ENCODE results near the gene ZDHHC14.

ZDHHC14 gene

DNA sequence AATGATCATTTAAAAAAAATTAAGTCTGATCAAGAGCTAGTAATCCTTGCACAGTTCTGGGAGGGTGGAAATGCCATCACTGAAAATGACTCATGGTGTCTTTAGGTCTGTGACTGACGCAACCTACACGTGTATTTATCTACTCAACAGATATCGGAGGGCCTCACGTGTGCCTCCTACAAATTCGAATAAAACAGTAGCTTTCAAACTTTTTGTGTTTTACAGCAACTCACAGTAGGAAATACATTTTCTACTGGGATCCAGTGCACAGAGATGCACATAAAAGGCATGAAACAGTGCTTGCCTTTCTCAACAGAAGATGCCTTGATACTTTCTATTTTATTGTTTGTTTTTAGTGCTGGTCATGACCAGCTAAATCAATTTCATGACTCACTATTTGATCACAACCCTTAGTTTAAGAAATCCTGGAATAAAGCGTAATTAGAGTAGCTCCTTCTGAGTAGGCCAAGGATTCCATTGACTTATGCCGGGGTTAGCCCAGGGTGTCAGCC lies 232.1 kb downstream of the ZDHHC14 start:
- TF ChIP-seq, protein P1, sequence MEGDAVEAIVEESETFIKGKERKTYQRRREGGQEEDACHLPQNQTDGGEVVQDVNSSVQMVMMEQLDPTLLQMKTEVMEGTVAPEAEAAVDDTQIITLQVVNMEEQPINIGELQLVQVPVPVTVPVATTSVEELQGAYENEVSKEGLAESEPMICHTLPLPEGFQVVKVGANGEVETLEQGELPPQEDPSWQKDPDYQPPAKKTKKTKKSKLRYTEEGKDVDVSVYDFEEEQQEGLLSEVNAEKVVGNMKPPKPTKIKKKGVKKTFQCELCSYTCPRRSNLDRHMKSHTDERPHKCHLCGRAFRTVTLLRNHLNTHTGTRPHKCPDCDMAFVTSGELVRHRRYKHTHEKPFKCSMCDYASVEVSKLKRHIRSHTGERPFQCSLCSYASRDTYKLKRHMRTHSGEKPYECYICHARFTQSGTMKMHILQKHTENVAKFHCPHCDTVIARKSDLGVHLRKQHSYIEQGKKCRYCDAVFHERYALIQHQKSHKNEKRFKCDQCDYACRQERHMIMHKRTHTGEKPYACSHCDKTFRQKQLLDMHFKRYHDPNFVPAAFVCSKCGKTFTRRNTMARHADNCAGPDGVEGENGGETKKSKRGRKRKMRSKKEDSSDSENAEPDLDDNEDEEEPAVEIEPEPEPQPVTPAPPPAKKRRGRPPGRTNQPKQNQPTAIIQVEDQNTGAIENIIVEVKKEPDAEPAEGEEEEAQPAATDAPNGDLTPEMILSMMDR (IDR thresholded peaks at IDR 0.05; ENCODE audit: low read depth, low read length) = no peak
- H3K4me3 ChIP-seq (ENCODE audit: low read depth, low read length) = peak overlapping the region; percentile 52

DNA sequence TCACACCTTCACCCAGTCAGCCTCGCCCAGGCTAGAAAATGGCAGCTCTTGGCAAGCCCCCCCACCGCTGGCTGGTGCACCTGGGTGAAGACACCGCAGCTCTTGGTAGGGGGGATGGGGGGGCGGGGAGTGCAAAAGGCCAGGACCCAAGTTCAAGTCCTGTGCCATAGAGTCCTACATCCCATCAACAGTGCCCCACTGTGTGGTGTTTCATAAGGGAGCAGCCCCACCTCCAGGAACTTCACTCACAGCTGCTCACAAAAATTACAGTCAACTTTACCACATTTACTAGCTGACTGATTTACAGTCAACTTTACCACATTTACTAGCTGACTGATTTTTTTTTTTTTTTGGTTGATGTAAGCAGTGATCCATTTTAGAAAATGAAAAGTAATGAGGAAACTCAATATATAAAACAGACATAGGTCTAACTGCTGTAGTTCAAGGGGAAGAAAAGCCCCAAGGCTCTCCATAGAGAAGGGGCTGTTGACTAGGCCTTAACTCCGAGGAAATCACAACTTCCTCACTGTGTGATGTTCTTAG lies 233.1 kb downstream of the ZDHHC14 start:
- TF ChIP-seq, protein P1 (IDR thresholded peaks at IDR 0.05; ENCODE audit: low read depth, low read length) = no peak
- no peak overlapping the region for H3K4me3 ChIP-seq (ENCODE audit: low read depth, low read length)

DNA sequence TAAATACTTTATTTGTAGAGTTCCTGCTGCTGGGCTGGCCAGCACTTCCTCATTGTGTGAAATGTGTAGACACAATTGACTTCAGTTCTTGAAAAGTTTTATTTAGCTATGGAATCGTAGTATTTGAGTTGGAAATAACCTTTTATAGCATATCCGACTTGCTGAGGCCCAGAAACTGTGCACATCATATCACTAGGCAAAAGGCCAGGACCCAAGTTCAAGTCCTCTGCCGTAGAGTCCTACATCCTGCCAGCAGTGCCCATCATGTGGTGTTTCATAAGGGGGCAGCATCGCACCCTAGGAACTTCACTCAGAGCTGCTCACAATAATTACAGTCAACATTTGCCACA lies 234.4 kb downstream of the ZDHHC14 start:
- no peak overlapping the region for H3K4me3 ChIP-seq (ENCODE audit: low read depth, low read length)
- TF ChIP-seq, protein P1 (IDR thresholded peaks at IDR 0.05; ENCODE audit: low read depth, low read length) = no peak

DNA sequence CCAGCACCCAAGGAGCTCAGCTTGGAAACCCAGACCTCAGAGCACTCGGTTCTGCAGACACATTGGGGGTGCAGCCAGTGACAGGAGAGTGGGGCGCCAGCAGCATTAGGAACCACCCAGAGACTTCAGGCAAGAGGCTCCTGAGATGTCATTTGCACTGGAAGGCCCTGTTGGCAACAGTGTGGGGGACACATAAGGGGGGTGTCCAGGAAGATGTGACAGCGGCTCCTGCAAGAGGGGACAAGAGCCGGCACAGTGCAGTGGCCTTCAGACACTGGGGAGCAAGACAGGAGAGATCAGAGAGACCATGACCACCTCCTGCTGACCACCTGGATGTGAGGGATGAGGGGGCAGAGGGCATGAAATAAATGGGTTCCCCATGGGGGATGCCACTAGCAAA lies 235.0 kb downstream of the ZDHHC14 start:
- H3K4me3 ChIP-seq (ENCODE audit: low read depth, low read length) = no peak overlapping the region
- TF ChIP-seq, protein P1 (IDR thresholded peaks at IDR 0.05; ENCODE audit: low read depth, low read length) = no peak

DNA sequence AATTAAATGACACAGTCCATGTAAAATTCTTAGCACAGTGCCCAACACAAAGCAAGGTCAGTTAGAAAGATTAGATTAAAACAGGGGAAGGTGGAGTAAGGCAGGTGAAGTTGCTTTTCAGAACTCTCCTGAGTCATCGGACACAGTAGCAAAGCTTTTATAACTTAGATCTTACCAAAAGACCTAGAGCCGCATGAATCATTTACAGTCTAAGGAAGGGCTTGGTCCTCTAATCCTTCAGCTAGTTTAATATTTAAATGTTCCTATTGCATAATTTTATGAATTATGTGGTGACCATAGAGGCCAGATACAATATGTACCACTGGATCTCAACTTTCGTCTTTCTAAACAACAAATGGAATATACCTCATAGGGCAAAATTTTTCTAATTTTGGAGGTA lies 240.0 kb downstream of the ZDHHC14 start:
- TF ChIP-seq, protein P1 (IDR thresholded peaks at IDR 0.05; ENCODE audit: low read depth, low read length) = no peak
- H3K4me3 ChIP-seq (ENCODE audit: low read depth, low read length) = no peak overlapping the region

DNA sequence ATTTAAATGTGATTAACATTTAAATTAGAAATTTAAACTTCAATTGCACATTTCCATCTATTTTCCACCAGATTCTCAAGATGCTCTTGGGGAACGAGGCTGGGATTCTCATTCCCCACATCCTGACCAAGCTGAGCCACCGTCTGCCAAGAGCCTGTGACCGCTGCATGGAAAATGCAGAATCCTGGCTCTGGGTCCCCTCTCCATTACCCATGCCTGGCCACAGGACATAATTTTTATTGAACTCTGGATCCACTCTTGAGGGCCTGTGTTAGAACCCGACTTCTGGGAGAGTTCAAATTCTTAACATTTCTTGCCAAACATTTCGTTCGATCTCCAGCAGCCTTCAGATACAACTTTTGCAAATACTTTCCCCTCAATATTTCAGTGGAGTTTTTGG lies 240.4 kb downstream of the ZDHHC14 start:
- H3K4me3 ChIP-seq (ENCODE audit: low read depth, low read length) = no peak overlapping the region
- TF ChIP-seq, protein P1 (IDR thresholded peaks at IDR 0.05; ENCODE audit: low read depth, low read length) = no peak

DNA sequence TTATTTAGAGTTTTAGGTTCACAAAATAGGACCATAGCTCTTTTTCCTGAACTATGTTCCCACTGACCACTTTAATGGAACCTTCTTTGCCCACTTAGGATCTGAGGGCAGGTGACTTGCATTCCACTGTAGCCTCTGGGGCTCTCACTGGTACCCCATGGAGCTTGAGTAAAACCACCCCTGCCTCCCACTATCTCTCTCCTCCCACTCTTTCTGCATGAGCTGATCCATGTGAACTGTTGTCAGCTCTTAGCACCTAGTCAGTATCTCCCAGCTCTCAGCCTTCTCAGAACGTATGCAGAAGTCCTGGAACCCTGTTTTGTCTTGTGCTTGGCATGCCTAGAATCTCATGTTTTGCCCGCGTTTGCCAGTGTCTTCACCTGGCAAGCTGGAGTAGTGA lies 241.4 kb downstream of the ZDHHC14 start:
- TF ChIP-seq, protein P1 (IDR thresholded peaks at IDR 0.05; ENCODE audit: low read depth, low read length) = no peak

More for the DNA sequence above, 241.4 kb downstream of the ZDHHC14 start:
- no peak overlapping the region for H3K4me3 ChIP-seq (ENCODE audit: low read depth, low read length)
